Loucy (cell line): ENCODE measurements around the gene AGAP5.

Experiments
- H2AFZ ChIP-seq: fragments of 200-600 bp; sonication (generic); 2 replicates; pipeline ENCODE4 v1.6.0; 2016; ENCODE audit warnings: antibody characterized with exemption, mild to moderate bottlenecking, low read length, moderate library complexity
- H3F3A ChIP-seq: fragments of 200-600 bp; 2 replicates; pipeline ENCODE4 v1.6.0; 2016; ENCODE audit warnings: antibody characterized with exemption, low read depth, mild to moderate bottlenecking
- H3K27me3 ChIP-seq: fragments of 200-600 bp; sonication (generic); 2 replicates; pipeline ENCODE4 v1.6.1; 2014; ENCODE audit warnings: low read length, mild to moderate bottlenecking; ENCODE audit not compliant: insufficient read depth, poor library complexity, severe bottlenecking
- H3K36me3 ChIP-seq: fragments of 200-600 bp; sonication (generic); 2 replicates; pipeline ENCODE4 v1.6.1; 2016; ENCODE audit warnings: low read length; ENCODE audit not compliant: insufficient read depth
- H3K4me1 ChIP-seq: fragments of 200-600 bp; sonication (generic); 2 replicates; pipeline ENCODE4 v1.5.1; 2014; ENCODE audit warnings: low read length, mild to moderate bottlenecking; ENCODE audit not compliant: insufficient read depth, poor library complexity, severe bottlenecking
- H3K4me2 ChIP-seq: fragments of 200-600 bp; sonication (generic); 2 replicates; pipeline ENCODE4 v1.6.0; 2014; ENCODE audit warnings: antibody characterized with exemption, low read length, low read depth, mild to moderate bottlenecking; ENCODE audit not compliant: poor library complexity, severe bottlenecking
- H3K4me3 ChIP-seq: fragments of 200-600 bp; sonication (generic); 2 replicates; pipeline ENCODE4 v1.5.1; 2014; ENCODE audit warnings: low read length, mild to moderate bottlenecking, mixed read lengths; ENCODE audit not compliant: poor library complexity, severe bottlenecking
- H3K79me2 ChIP-seq: fragments of 200-600 bp; sonication (generic); 2 replicates; pipeline ENCODE4 v1.6.1; 2014; ENCODE audit warnings: low read length; ENCODE audit not compliant: insufficient read depth
- H3K9ac ChIP-seq: fragments of 200-600 bp; sonication (generic); 2 replicates; pipeline ENCODE4 v1.6.0; 2014; ENCODE audit warnings: mild to moderate bottlenecking, low read depth, low read length, moderate library complexity; ENCODE audit not compliant: poor library complexity, severe bottlenecking
- H3K9me2 ChIP-seq: fragments of 200-600 bp; sonication (generic); replicated peaks from 2 replicates; pipeline ENCODE4 v1.6.1; 2016; ENCODE audit warnings: low read depth, low read length, mixed read lengths
- H3K9me3 ChIP-seq: fragments of 200-600 bp; sonication (generic); 2 replicates; pipeline ENCODE4 v1.6.1; 2014; ENCODE audit warnings: mild to moderate bottlenecking, antibody characterized with exemption, low read length, low read depth; ENCODE audit not compliant: insufficient read depth
- H4K20me1 ChIP-seq: fragments of 200-600 bp; sonication (generic); 2 replicates; pipeline ENCODE4 v1.6.0; 2014; ENCODE audit warnings: antibody characterized with exemption, low read length, mild to moderate bottlenecking; ENCODE audit not compliant: insufficient read depth, poor library complexity, severe bottlenecking
- CTCF ChIP-seq: fragments of 200-600 bp; sonication (generic); conservative IDR thresholded peaks from 2 replicates; pipeline ENCODE4 v1.5.1; 2014; ENCODE audit warnings: mild to moderate bottlenecking, antibody characterized with exemption, low read length
- EZH2phosphoT487 ChIP-seq: fragments of 200-600 bp; IDR thresholded peaks from 2 replicates; pipeline ENCODE4 v1.6.1; 2018; ENCODE audit warnings: antibody characterized with exemption, mild to moderate bottlenecking, moderate library complexity, borderline replicate concordance

The AGAP5 gene

GRCh38 chr10:73648975-73649829 lies 48.7 kb downstream of the AGAP5 start:
- Histone ChIP-seq H3K79me2 (no peaks in the 10 kb centered on the region; the same call in 1 of the 2 replicates), H3K4me3 (no peak overlapping the region), H4K20me1 (no peaks in the 10 kb centered on the region), H3K4me1 (peaks cover 20% of the 10 kb centered on the region), H3K9me2 (no peaks in the 10 kb centered on the region), H3K9me3 (no peaks in the 10 kb centered on the region), H3K27me3 (no peaks in the 10 kb centered on the region), H3K36me3 (no peaks in the 10 kb centered on the region), H3K4me2 (no peak overlapping the region), H3K9ac (no peak overlapping the region), H3F3A (no peaks in the 10 kb centered on the region), H2AFZ (no peak overlapping the region)
- no peak for TF ChIP-seq CTCF
- TF ChIP-seq EZH2phosphoT487, result no peak

- H3K4me1 ChIP-seq, result peaks cover 17% of the 10 kb centered on the region
- H3K9ac ChIP-seq, result peak overlapping the region; percentile 74
- no peaks in the 10 kb centered on the region for H3K27me3 ChIP-seq
- no peaks in the 10 kb centered on the region for H3F3A ChIP-seq
- H3K4me2 ChIP-seq, result peak overlapping the region; percentile 84
- no peaks in the 10 kb centered on the region; the same call in 1 of the 2 replicates for H3K79me2 ChIP-seq
- no peaks in the 10 kb centered on the region for H3K36me3 ChIP-seq
- peak overlapping the region; percentile 88 for H2AFZ ChIP-seq
- no peaks in the 10 kb centered on the region for H3K9me2 ChIP-seq
- H3K9me3 ChIP-seq, result no peaks in the 10 kb centered on the region
- H3K4me3 ChIP-seq, result peak overlapping the region; percentile 84
- no peak for TF ChIP-seq EZH2phosphoT487
- TF ChIP-seq CTCF, result 0 out of 2 replicates have a peak, but pooled peaks have one; percentile 2
- no peaks in the 10 kb centered on the region for H4K20me1 ChIP-seq
Measured at GRCh38 chr10:73647875-73648651, 49.8 kb downstream of the AGAP5 start.

GRCh38 chr10:73647211-73647874 lies 50.6 kb downstream of the AGAP5 start:
- peak overlapping the region; percentile 74 for H3K9ac ChIP-seq
- H2AFZ ChIP-seq, result peak overlapping the region; percentile 88

More at GRCh38 chr10:73647211-73647874, 50.6 kb downstream of the AGAP5 start:
- TF ChIP-seq CTCF (no peak), EZH2phosphoT487 (no peak)
- Histone ChIP-seq H3K27me3 (no peaks in the 10 kb centered on the region), H3K36me3 (no peaks in the 10 kb centered on the region), H3K4me3 (peak overlapping the region; percentile 84), H3K4me1 (peaks cover 17% of the 10 kb centered on the region), H3K9me3 (no peaks in the 10 kb centered on the region), H4K20me1 (no peaks in the 10 kb centered on the region), H3F3A (no peaks in the 10 kb centered on the region), H3K4me2 (peak overlapping the region; percentile 84), H3K9me2 (no peaks in the 10 kb centered on the region), H3K79me2 (no peaks in the 10 kb centered on the region; the same call in 1 of the 2 replicates)
